HepG2 (cell line): Measurements from ENCODE around the gene PAPPA. TPM values are rescaled to one million over a fixed set of nuclear protein-coding genes. Genes with fewer than 3 reads are reported as not detected.

Experiments used
- ATAC-seq: fragments of 200-7000 bp; cut with Tn5 transposase; 3 replicates; pipeline ENCODE4 v1.9.1; 2020; ENCODE audit warnings: mild to moderate bottlenecking, moderate library complexity
- BruUV-seq: library from RNA; stranded (reverse); fragments of 400-500 nt; replicated peaks from 2 replicates; lab custom pipeline; 2021; lab: Mats Ljungman, UMichigan
- CTCF ChIA-PET: fragments of 300-600 bp; formaldehyde crosslinking; extraction: SDS; loops from one replicate; lab custom pipeline; 2021; ENCODE audit warnings: low total read pairs, inconsistent platforms, low intra/inter-chr PET ratio; lab: Yijun Ruan, JAX
- POLR2A ChIA-PET: fragments of 350-600 bp; sonication (Branson Sonifier 250); formaldehyde crosslinking; loops from one replicate; lab custom pipeline; 2020; ENCODE audit warnings: antibody characterized with exemption, inconsistent platforms; lab: Yijun Ruan, JAX
- DNase-seq: peaks from one replicate; pipeline ENCODE4 v3.0.0-alpha.2; 2015; ENCODE audit warnings: low spot score
- FAIRE-seq: peaks from 3 replicates; lab custom pipeline; 2011; peaks lifted over from hg19 to GRCh38; lab: Jason Lieb, UNC
- H2AFZ ChIP-seq: one replicate; pipeline ENCODE4 v1.6.1; 2011; ENCODE audit warnings: low read length, inconsistent platforms
- H3K27ac ChIP-seq: fragments of 300-600 bp; 3 replicates; pipeline ENCODE4 v1.8.0; 2011; ENCODE audit warnings: mixed run types, mild to moderate bottlenecking, mixed read lengths, low read length, inconsistent platforms; ENCODE audit not compliant: insufficient read depth; ENCODE audit errors: extremely low read length
- H3K27me3 ChIP-seq, 2 experiments: fragments of 200-600 bp in 1 of 2; 2 replicates in 1 of 2; 3 replicates in 1 of 2; pipeline versions ENCODE4 v1.6.0 to v1.8.0; 2011; ENCODE audit warnings: low read length in 2 of 2, mild to moderate bottlenecking in 2 of 2, moderate library complexity in 2 of 2, inconsistent platforms in 1 of 2; ENCODE audit not compliant: insufficient read depth in 2 of 2, control insufficient read depth in 1 of 2
- H3K36me3 ChIP-seq, 2 experiments: fragments of 200-600 bp in 1 of 2; replicated peaks in 1 of 2; 2 replicates in 1 of 2; 3 replicates in 1 of 2; pipeline versions ENCODE4 v1.5.1 to v1.8.0; 2011; ENCODE audit warnings: low read length in 2 of 2, inconsistent platforms in 1 of 2; ENCODE audit not compliant: insufficient read depth in 2 of 2, control insufficient read depth in 1 of 2
- H3K4me1 ChIP-seq: 2 replicates; pipeline ENCODE4 v1.5.1; 2012; ENCODE audit warnings: low read length, inconsistent platforms; ENCODE audit not compliant: insufficient read depth
- H3K4me2 ChIP-seq: 2 replicates; pipeline ENCODE4 v1.6.0; 2011; ENCODE audit warnings: low read depth, low read length, inconsistent platforms
- H3K4me3 ChIP-seq, 3 experiments: fragments of 200-600 bp in 1 of 3; sonication (generic), shearing (Covaris generic) in 1 of 3; replicated peaks in 1 of 3; 2 replicates each; pipeline ENCODE4 v1.5.1; 2011 to 2016; ENCODE audit warnings: low read length in 3 of 3, inconsistent platforms in 2 of 3, low read depth in 2 of 3, mild to moderate bottlenecking in 2 of 3, control low read depth in 1 of 3, mixed read lengths in 1 of 3; ENCODE audit not compliant: insufficient read depth in 1 of 3
- H3K79me2 ChIP-seq: one replicate; pipeline ENCODE4 v1.6.1; 2011; ENCODE audit warnings: low read length, inconsistent platforms; ENCODE audit not compliant: insufficient read depth
- H3K9ac ChIP-seq: 2 replicates; pipeline ENCODE4 v1.6.0; 2011; ENCODE audit warnings: mild to moderate bottlenecking, low read depth, low read length, inconsistent platforms; ENCODE audit not compliant: insufficient read depth
- H3K9me3 ChIP-seq: 2 replicates; pipeline ENCODE4 v1.5.1; 2012; ENCODE audit warnings: mild to moderate bottlenecking, low read length
- H4K20me1 ChIP-seq: 2 replicates; pipeline ENCODE4 v1.6.0; 2011; ENCODE audit warnings: inconsistent platforms, mild to moderate bottlenecking, low read length, moderate library complexity; ENCODE audit not compliant: insufficient read depth
- BHLHE40 ChIP-seq: IDR thresholded peaks from 2 replicates; pipeline ENCODE4 v1.6.1; 2011; ENCODE audit warnings: low read length, improper control_type of control experiment
- EED ChIP-seq: sonication (generic); formaldehyde crosslinking; IDR thresholded peaks from 2 replicates; pipeline ENCODE4 v1.5.0; 2020; ENCODE audit warnings: mild to moderate bottlenecking, missing genetic modification reagents
- GZF1 ChIP-seq: sonication (generic); formaldehyde crosslinking; IDR thresholded peaks from 2 replicates; pipeline ENCODE4 v1.5.1; 2020; ENCODE audit warnings: mild to moderate bottlenecking, missing genetic modification reagents
- RFXAP ChIP-seq: sonication (generic); formaldehyde crosslinking; IDR thresholded peaks from 2 replicates; pipeline ENCODE4 v1.4.0; 2020; ENCODE audit warnings: missing genetic modification reagents, borderline replicate concordance
- TP53 ChIP-seq: sonication (generic); formaldehyde crosslinking; conservative IDR thresholded peaks from 2 replicates; pipeline ENCODE4 v1.4.0; 2020; ENCODE audit warnings: missing genetic modification reagents
- ZNF607 ChIP-seq: sonication (generic); formaldehyde crosslinking; IDR thresholded peaks from 2 replicates; pipeline ENCODE4 v1.5.1; 2020; ENCODE audit warnings: missing genetic modification reagents, mild to moderate bottlenecking, borderline replicate concordance
- ZNF772 ChIP-seq: sonication (generic); formaldehyde crosslinking; IDR thresholded peaks from 2 replicates; pipeline ENCODE4 v1.5.0; 2020; ENCODE audit warnings: mild to moderate bottlenecking, missing genetic modification reagents
- WGBS: methylation state at CpG from one replicate; pipeline ENCODE4 v1.1.6; 2017; ENCODE audit warnings: low lambda C conversion rate; 5-methylcytosine and 5-hydroxymethylcytosine counted together
- in situ Hi-C: cut with HindIII; loops from 2 replicates; pipeline ENCODE4 v1.10.0; 2017; ENCODE audit warnings: low pct_unique_long_range_greater_than_20kb; ENCODE audit not compliant: extremely low pct_ligation_motif_present
- intact Hi-C: fragments of 100-400 bp; cut with micrococcal nuclease; formaldehyde crosslinking; loops from one replicate; pipeline ENCODE4 v1.10.0; 2022; ENCODE audit not compliant: unreplicated experiment
- polyA plus RNA-seq, 8 experiments: library from polyadenylated mRNA; depleted of rRNA in 3 of 8; stranded (reverse) in 7 of 8; unstranded in 1 of 8; fragments of >200 nt; fragmentation: Illumina TruSeq in 4 of 8; extraction: Trizol in 4 of 8; gene quantifications; 2 replicates each; pipeline versions ENCODE4 v1.2.1 to v1.2.3, GENCODE V29; 2011 to 2016; ENCODE audit warnings: low read depth in 4 of 8, missing spikeins in 1 of 8, mixed read lengths in 1 of 8; ENCODE audit not compliant: insufficient read depth in 1 of 8
- total RNA-seq, 5 experiments: library from RNA; depleted of rRNA; stranded (reverse); fragments of >200 nt; fragmentation: Illumina TruSeq; extraction: Trizol; gene quantifications; 2 replicates each; pipeline ENCODE4 v1.2.3, GENCODE V29; 2016; ENCODE audit warnings: low read depth in 1 of 5
- TF ChIP-seq, protein P1 (sequence below): IDR thresholded peaks from 2 replicates; pipeline ENCODE4 v1.6.1; 2016; ENCODE audit warnings: low read depth, missing genetic modification reagents, missing compliant biosample characterization
- TF ChIP-seq, protein P2 (sequence below): sonication (generic); formaldehyde crosslinking; IDR thresholded peaks from 2 replicates; pipeline ENCODE4 v1.5.0; 2020; ENCODE audit warnings: mild to moderate bottlenecking, missing genetic modification reagents

The PAPPA gene
- total and polyA plus RNA-seq, 2 of the 13 experiments (the other 11 are each of a cell fraction or from before 2014, with no cell fraction given) = 0.09 to 0.11 TPM

DNA sequence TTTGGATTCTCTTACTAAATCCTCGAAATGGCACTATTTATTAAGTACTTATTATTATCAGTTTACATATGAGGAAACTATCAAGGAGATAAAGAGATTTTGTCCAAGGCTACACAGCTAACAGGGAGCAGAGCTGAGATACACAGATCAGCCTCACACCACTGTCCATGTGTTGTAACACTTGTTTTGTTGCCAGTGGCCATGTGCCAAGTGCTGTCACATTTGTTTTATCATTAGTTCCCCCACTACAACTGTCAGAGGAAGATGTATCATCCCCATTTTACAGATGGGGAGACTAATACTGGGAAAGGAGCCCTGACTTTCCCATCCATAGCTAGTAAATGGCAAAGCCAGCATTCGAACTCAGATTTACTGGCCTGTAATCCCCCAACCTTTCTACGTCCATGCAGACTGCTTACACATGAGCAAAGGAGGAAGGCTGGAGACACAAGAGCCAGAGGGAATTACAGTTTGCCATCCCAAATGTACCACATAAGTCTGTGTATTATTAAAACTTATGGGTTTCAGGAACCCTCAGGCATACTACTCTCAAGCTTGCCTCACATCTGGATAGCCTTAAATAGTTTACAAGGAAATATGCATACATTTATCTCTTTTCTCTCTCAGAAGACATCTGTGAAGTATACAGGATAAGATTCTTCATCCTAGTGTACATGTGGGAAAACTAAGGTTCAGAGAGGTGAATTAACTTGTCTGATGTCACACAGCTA is 25.1 kb downstream of the PAPPA start:
- POLR2A ChIA-PET = no interaction called here
- CTCF ChIA-PET = no interaction called here
- 22% methylated on average over 3 of the region's 3 CpGs for WGBS
- Histone ChIP-seq H3K27ac (no peak overlapping the region), H3K4me2 (no peak overlapping the region), H3K27me3 (0 out of 5 replicates have a peak, but pooled peaks cover 0 to 2% of the 10 kb centered on the region in 2 experiments), H3K9me3 (no peaks in the 10 kb centered on the region), H2AFZ (no peak overlapping the region), H3K4me1 (no peaks in the 10 kb centered on the region), H3K9ac (no peak overlapping the region), H4K20me1 (no peaks in the 10 kb centered on the region), H3K36me3 (no peaks in the 10 kb centered on the region), H3K79me2 (no peaks in the 10 kb centered on the region), H3K4me3 (no peak overlapping the region)
- no peak for FAIRE-seq
- intact Hi-C loops (no loop called here), in situ Hi-C loops (no loop called here)
- BruUV-seq = no TSS peak
- no peak for DNase-seq
- ATAC-seq = no peak
- TF ChIP-seq ZNF772 (CRISPR knock-in tag) (no peak), GZF1 (no peak), EED (CRISPR knock-in tag) (no peak), ZNF607 (CRISPR knock-in tag) (no peak), TP53 (CRISPR knock-in tag) (no peak), RFXAP (no peak), BHLHE40 (no peak)
- TF ChIP-seq, protein P1, sequence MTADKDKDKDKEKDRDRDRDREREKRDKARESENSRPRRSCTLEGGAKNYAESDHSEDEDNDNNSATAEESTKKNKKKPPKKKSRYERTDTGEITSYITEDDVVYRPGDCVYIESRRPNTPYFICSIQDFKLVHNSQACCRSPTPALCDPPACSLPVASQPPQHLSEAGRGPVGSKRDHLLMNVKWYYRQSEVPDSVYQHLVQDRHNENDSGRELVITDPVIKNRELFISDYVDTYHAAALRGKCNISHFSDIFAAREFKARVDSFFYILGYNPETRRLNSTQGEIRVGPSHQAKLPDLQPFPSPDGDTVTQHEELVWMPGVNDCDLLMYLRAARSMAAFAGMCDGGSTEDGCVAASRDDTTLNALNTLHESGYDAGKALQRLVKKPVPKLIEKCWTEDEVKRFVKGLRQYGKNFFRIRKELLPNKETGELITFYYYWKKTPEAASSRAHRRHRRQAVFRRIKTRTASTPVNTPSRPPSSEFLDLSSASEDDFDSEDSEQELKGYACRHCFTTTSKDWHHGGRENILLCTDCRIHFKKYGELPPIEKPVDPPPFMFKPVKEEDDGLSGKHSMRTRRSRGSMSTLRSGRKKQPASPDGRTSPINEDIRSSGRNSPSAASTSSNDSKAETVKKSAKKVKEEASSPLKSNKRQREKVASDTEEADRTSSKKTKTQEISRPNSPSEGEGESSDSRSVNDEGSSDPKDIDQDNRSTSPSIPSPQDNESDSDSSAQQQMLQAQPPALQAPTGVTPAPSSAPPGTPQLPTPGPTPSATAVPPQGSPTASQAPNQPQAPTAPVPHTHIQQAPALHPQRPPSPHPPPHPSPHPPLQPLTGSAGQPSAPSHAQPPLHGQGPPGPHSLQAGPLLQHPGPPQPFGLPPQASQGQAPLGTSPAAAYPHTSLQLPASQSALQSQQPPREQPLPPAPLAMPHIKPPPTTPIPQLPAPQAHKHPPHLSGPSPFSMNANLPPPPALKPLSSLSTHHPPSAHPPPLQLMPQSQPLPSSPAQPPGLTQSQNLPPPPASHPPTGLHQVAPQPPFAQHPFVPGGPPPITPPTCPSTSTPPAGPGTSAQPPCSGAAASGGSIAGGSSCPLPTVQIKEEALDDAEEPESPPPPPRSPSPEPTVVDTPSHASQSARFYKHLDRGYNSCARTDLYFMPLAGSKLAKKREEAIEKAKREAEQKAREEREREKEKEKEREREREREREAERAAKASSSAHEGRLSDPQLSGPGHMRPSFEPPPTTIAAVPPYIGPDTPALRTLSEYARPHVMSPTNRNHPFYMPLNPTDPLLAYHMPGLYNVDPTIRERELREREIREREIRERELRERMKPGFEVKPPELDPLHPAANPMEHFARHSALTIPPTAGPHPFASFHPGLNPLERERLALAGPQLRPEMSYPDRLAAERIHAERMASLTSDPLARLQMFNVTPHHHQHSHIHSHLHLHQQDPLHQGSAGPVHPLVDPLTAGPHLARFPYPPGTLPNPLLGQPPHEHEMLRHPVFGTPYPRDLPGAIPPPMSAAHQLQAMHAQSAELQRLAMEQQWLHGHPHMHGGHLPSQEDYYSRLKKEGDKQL (CRISPR knock-in tag) = no peak
- TF ChIP-seq, protein P2, sequence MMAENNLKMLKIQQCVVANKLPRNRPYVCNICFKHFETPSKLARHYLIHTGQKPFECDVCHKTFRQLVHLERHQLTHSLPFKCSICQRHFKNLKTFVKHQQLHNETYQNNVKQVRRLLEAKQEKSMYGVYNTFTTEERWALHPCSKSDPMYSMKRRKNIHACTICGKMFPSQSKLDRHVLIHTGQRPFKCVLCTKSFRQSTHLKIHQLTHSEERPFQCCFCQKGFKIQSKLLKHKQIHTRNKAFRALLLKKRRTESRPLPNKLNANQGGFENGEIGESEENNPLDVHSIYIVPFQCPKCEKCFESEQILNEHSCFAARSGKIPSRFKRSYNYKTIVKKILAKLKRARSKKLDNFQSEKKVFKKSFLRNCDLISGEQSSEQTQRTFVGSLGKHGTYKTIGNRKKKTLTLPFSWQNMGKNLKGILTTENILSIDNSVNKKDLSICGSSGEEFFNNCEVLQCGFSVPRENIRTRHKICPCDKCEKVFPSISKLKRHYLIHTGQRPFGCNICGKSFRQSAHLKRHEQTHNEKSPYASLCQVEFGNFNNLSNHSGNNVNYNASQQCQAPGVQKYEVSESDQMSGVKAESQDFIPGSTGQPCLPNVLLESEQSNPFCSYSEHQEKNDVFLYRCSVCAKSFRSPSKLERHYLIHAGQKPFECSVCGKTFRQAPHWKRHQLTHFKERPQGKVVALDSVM (CRISPR knock-in tag) = no peak
